Prostate gland (tissue), 2 donors: ENCODE results near the gene EEF1B2. TPM values are rescaled to one million over a fixed set of nuclear protein-coding genes. Genes with fewer than 3 reads are reported as not detected.
"Not testable (repeated sequence)": the region's sequence is repeated elsewhere in the genome, so short reads cannot be mapped to it uniquely, and the experiment has no call there.

Experiments
- DNase-seq: peaks from one replicate; pipeline ENCODE4 v3.0.0-alpha.2; 2019; ENCODE audit warnings: low spot score
- H3K27ac ChIP-seq, 2 donors: fragments of 200-600 bp; sonication (generic); 2 replicates each; pipeline ENCODE4 v1.5.1; 2017 to 2019
- H3K27me3 ChIP-seq: fragments of 200-600 bp; sonication (generic); replicated peaks from 2 replicates; pipeline ENCODE4 v1.5.1; 2019; ENCODE audit not compliant: insufficient read depth
- H3K36me3 ChIP-seq, 2 donors: fragments of 200-600 bp; sonication (generic); 1 replicate in 1 of 2; 2 replicates in 1 of 2; pipeline versions ENCODE4 v1.5.1 to v1.8.1; 2017 to 2019
- H3K4me1 ChIP-seq: fragments of 200-600 bp; sonication (generic); replicated peaks from 2 replicates; pipeline ENCODE4 v1.5.1; 2019
- H3K4me3 ChIP-seq, 2 donors: fragments of 200-600 bp; sonication (generic); 2 replicates each; pipeline ENCODE4 v1.5.1; 2017 to 2019
- H3K9me3 ChIP-seq: fragments of 200-600 bp; sonication (generic); 2 replicates; pipeline ENCODE4 v1.5.1; 2017
- POLR2A ChIP-seq: fragments of 450-650 bp; IDR thresholded peaks from one replicate; pipeline ENCODE4 v1.6.1; 2016; ENCODE audit warnings: antibody characterized with exemption, mild to moderate bottlenecking
- POLR2AphosphoS5 ChIP-seq: sonication (generic); formaldehyde crosslinking; IDR thresholded peaks from one replicate; pipeline ENCODE4 v1.6.1; 2017; ENCODE audit warnings: antibody characterized with exemption
- WGBS: methylation state at CpG from one replicate; pipeline ENCODE4 v1.1.5; 2018; 5-methylcytosine and 5-hydroxymethylcytosine counted together
- intact Hi-C: fragments of 100-400 bp; cut with DNase I; formaldehyde crosslinking; loops from one replicate; pipeline ENCODE4 v1.14.2; 2022
- total RNA-seq, 2 donors: library from RNA; depleted of rRNA; stranded (reverse); fragments of >200 nt; gene quantifications; one replicate each; pipeline ENCODE4 v1.1.0, GENCODE V29; 2016
- TF ChIP-seq, protein P1 (sequence below), 4 experiments: fragments of 200-600 bp in 2 of 4; fragments of 450-650 bp in 2 of 4; sonication (generic) in 2 of 4; IDR thresholded peaks; 1 replicate in 3 of 4; 2 replicates in 1 of 4; pipeline ENCODE4 v1.5.1; 2016 to 2019; ENCODE audit warnings: antibody characterized with exemption in 4 of 4, mild to moderate bottlenecking in 2 of 4, moderate library complexity in 2 of 4

The EEF1B2 gene
- total RNA-seq, 2 donors from 2014 or later = 305 to 491 TPM

GRCh38 chr2:206202446-206202845 lies 42.8 kb downstream of the EEF1B2 start:
- DNase-seq = no peak
- WGBS = 86% methylated on average over 16 of the region's 16 CpGs

GRCh38 chr2:206203331-206203730 lies 43.6 kb downstream of the EEF1B2 start:
- Histone ChIP-seq H3K27ac (no peak overlapping the region), H3K4me1 (no peaks in the 10 kb centered on the region), H3K4me3 (no peak overlapping the region), H3K27me3 (no peaks in the 10 kb centered on the region), H3K36me3 (no peaks in the 10 kb centered on the region), H3K9me3 (no peaks in the 10 kb centered on the region)
- WGBS = 94% methylated on average over 17 of the region's 17 CpGs
- DNase-seq = no peak
- TF ChIP-seq POLR2A = no peak
- TF ChIP-seq, protein P1, sequence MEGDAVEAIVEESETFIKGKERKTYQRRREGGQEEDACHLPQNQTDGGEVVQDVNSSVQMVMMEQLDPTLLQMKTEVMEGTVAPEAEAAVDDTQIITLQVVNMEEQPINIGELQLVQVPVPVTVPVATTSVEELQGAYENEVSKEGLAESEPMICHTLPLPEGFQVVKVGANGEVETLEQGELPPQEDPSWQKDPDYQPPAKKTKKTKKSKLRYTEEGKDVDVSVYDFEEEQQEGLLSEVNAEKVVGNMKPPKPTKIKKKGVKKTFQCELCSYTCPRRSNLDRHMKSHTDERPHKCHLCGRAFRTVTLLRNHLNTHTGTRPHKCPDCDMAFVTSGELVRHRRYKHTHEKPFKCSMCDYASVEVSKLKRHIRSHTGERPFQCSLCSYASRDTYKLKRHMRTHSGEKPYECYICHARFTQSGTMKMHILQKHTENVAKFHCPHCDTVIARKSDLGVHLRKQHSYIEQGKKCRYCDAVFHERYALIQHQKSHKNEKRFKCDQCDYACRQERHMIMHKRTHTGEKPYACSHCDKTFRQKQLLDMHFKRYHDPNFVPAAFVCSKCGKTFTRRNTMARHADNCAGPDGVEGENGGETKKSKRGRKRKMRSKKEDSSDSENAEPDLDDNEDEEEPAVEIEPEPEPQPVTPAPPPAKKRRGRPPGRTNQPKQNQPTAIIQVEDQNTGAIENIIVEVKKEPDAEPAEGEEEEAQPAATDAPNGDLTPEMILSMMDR (IDR thresholded peaks at IDR 0.05) = no peak
- TF ChIP-seq POLR2AphosphoS5 = no peak
- intact Hi-C loops = no loop called here

More at GRCh38 chr2:206202446-206202845, 42.8 kb downstream of the EEF1B2 start:
- Histone ChIP-seq H3K36me3 (no peaks in the 10 kb centered on the region), H3K9me3 (no peaks in the 10 kb centered on the region), H3K27me3 (no peaks in the 10 kb centered on the region), H3K4me1 (no peaks in the 10 kb centered on the region), H3K27ac (no peak overlapping the region), H3K4me3 (no peak overlapping the region)
- intact Hi-C loops = no loop called here
- TF ChIP-seq POLR2A (no peak), POLR2AphosphoS5 (no peak)
- TF ChIP-seq, protein P1 (IDR thresholded peaks at IDR 0.05) = no peak

GRCh38 chr2:206204710-206205109 lies 45.0 kb downstream of the EEF1B2 start:
- intact Hi-C loops = no loop called here
- H3K27ac ChIP-seq = no peak overlapping the region
- no peak for DNase-seq
- 69% methylated on average over 3 of the region's 3 CpGs for WGBS
- H3K4me1 ChIP-seq = no peaks in the 10 kb centered on the region
- TF ChIP-seq, protein P1 (IDR thresholded peaks at IDR 0.05) = no peak
- TF ChIP-seq POLR2A = no peak
- TF ChIP-seq POLR2AphosphoS5 = no peak
- H3K27me3 ChIP-seq = no peaks in the 10 kb centered on the region
- no peaks in the 10 kb centered on the region for H3K36me3 ChIP-seq
- no peaks in the 10 kb centered on the region for H3K9me3 ChIP-seq
- no peak overlapping the region for H3K4me3 ChIP-seq

GRCh38 chr2:206207316-206207715 lies 47.6 kb downstream of the EEF1B2 start:
- H3K27me3 ChIP-seq, DNase-seq, H3K36me3 ChIP-seq, H3K9me3 ChIP-seq, H3K4me1 ChIP-seq, intact Hi-C loops, H3K27ac ChIP-seq, H3K4me3 ChIP-seq: not testable (repeated sequence)
- 91% methylated on average over 2 of the region's 2 CpGs for WGBS

DNA sequence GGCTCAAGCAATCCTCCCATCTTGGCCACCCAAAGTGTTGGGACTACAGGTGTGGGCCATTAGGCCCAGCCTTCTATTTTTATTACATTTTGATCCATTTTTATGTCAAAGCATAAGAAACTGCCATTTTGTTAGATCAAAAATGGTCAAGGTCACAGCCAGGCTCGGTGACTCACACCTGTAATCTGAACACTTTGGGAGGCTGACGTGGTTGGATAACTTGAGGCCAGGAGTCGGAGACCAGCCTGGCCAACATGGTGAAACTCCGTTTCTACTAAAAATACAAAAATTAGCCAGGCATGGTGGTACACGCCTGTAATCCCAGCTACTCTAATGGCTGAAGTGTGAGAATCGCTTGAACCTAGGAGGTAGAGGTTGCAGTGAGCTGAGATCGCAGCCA lies 49.2 kb downstream of the EEF1B2 start:
- TF ChIP-seq, protein P1 (IDR thresholded peaks at IDR 0.05) = no peak
- TF ChIP-seq POLR2A (no peak), POLR2AphosphoS5 (no peak)
- DNase-seq = no peak
- Histone ChIP-seq H3K36me3 (no peaks in the 10 kb centered on the region), H3K4me1 (no peaks in the 10 kb centered on the region), H3K4me3 (no peak overlapping the region), H3K27ac (no peak overlapping the region), H3K9me3 (no peaks in the 10 kb centered on the region), H3K27me3 (no peaks in the 10 kb centered on the region)
- WGBS = 93% methylated on average over 7 of the region's 7 CpGs
- intact Hi-C loops = no loop called here
